Measurements from ENCODE around the gene CYTH4.

DNA sequence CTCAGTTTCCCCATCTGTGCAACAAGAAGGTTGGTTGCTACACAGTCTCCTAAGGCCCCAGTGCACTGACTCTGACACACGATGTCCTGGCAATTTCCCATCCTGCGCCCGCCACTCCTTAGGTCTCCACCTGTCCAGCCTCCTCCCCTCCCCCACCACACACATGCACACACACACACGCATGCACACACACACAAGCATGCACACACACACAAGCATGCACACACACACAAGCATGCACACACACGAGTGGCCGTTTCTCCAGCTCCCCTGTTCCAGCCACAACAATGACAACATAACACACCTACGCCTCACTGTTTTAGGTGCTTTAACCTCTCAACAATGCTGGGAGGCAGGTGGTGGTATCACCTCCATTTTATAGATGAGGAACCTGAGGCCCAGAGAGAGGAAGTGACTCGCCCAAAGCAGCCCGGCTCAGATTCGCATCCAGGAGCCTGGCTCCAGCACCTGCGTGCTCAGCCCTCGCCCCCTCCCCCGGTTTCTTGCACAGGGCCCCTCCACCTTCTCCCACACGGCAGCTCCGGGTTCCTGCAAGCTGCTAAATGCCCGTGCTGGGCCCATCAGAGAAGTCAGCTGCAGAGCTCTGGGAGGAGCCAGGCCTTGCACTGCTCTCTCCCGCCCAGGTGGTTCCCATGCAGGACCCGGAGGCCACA lies 13.0 kb downstream of the CYTH4 start:
- TF ChIP-seq CTCF (IDR thresholded peaks at IDR 0.05) (no peak), POLR2A (IDR thresholded peaks at IDR 0.05; ENCODE audit: low read depth) (no peak), POLR2AphosphoS5 (IDR thresholded peaks at IDR 0.05) (no peak)
